HepG2 (cell line): ENCODE results near the gene PPP1CC. TPM values are rescaled to one million over a fixed set of nuclear protein-coding genes. Genes with fewer than 3 reads are reported as not detected.
A peak's percentile ranks its signal among the peaks of the same experiment; 100 is the strongest.

Experiments
- BRCA1 ChIP-seq: sonication (generic); formaldehyde crosslinking; IDR thresholded peaks from 2 replicates; pipeline ENCODE4 v1.4.0; 2020; ENCODE audit warnings: missing genetic modification reagents
- HDAC2 ChIP-seq: sonication (generic); formaldehyde crosslinking; IDR thresholded peaks from 2 replicates; pipeline ENCODE4 v1.4.0; 2020; ENCODE audit warnings: missing genetic modification reagents
- IKZF5 ChIP-seq: IDR thresholded peaks from 2 replicates; pipeline ENCODE4 v1.6.1; 2018; ENCODE audit warnings: missing genetic modification reagents, mild to moderate bottlenecking, missing compliant biosample characterization
- MAFG ChIP-seq: sonication (generic); formaldehyde crosslinking; IDR thresholded peaks from 2 replicates; pipeline ENCODE4 v1.5.1; 2020; ENCODE audit warnings: mild to moderate bottlenecking, missing genetic modification reagents
- MXD4 ChIP-seq: IDR thresholded peaks from 2 replicates; pipeline ENCODE4 v1.6.1; 2016; ENCODE audit warnings: mild to moderate bottlenecking, missing biosample characterization, missing genetic modification reagents
- NR2F1 ChIP-seq, 2 experiments: fragments of 450-650 bp in 1 of 2; formaldehyde crosslinking in 1 of 2; IDR thresholded peaks; 2 replicates each; pipeline versions ENCODE4 v1.5.0 to v1.6.1; 2016 to 2020; ENCODE audit warnings: mild to moderate bottlenecking in 1 of 2, missing compliant biosample characterization in 1 of 2, missing genetic modification reagents in 1 of 2, moderate library complexity in 1 of 2
- POLR2AphosphoS5 ChIP-seq: IDR thresholded peaks from 2 replicates; pipeline ENCODE4 v1.6.1; 2012; ENCODE audit warnings: low read depth, low read length
- RARG ChIP-seq: sonication (generic); formaldehyde crosslinking; IDR thresholded peaks from 2 replicates; pipeline ENCODE4 v1.4.0; 2020; ENCODE audit warnings: low read depth, mild to moderate bottlenecking, missing genetic modification reagents
- RCOR2 ChIP-seq: IDR thresholded peaks from 2 replicates; pipeline ENCODE4 v1.6.1; 2016; ENCODE audit warnings: missing biosample characterization, missing genetic modification reagents
- SMYD3 ChIP-seq: sonication (generic); formaldehyde crosslinking; IDR thresholded peaks from 2 replicates; pipeline ENCODE4 v1.8.1; 2023; ENCODE audit warnings: mild to moderate bottlenecking, missing genetic modification reagents
- SNRNP70 ChIP-seq: fragments of 200-400 bp; formaldehyde crosslinking; IDR thresholded peaks from 2 replicates; pipeline ENCODE4 v1.6.1; 2017; ENCODE audit warnings: mild to moderate bottlenecking, low read depth, low read length, moderate library complexity
- SOX13 ChIP-seq, 3 experiments: fragments of 450-650 bp in 1 of 3; sonication (generic) in 1 of 3; formaldehyde crosslinking in 1 of 3; IDR thresholded peaks in 2 of 3; conservative IDR thresholded peaks in 1 of 3; 2 replicates each; pipeline versions ENCODE4 v1.5.0 to v1.6.1; 2016 to 2020; ENCODE audit warnings: antibody characterized with exemption in 1 of 3, mild to moderate bottlenecking in 1 of 3, missing compliant biosample characterization in 1 of 3, missing genetic modification reagents in 1 of 3, moderate library complexity in 1 of 3
- ZBTB25 ChIP-seq: IDR thresholded peaks from 2 replicates; pipeline ENCODE4 v1.6.1; 2018; ENCODE audit warnings: missing genetic modification reagents
- ZNF207 ChIP-seq: fragments of 450-650 bp; IDR thresholded peaks from 2 replicates; pipeline ENCODE4 v1.6.1; 2016; ENCODE audit warnings: antibody characterized with exemption, borderline replicate concordance
- ZNF292 ChIP-seq: sonication (generic); formaldehyde crosslinking; IDR thresholded peaks from 2 replicates; pipeline ENCODE4 v1.8.1; 2022; ENCODE audit warnings: mild to moderate bottlenecking, low read depth, missing genetic modification reagents, borderline replicate concordance
- ZNF296 ChIP-seq: sonication (generic); formaldehyde crosslinking; conservative IDR thresholded peaks from 2 replicates; pipeline ENCODE4 v1.5.0; 2020; ENCODE audit warnings: mild to moderate bottlenecking, missing genetic modification reagents
- ZNF605 ChIP-seq: sonication (generic); formaldehyde crosslinking; IDR thresholded peaks from 2 replicates; pipeline ENCODE4 v1.8.0; 2022; ENCODE audit warnings: mild to moderate bottlenecking, missing genetic modification reagents
- ZNF607 ChIP-seq: sonication (generic); formaldehyde crosslinking; IDR thresholded peaks from 2 replicates; pipeline ENCODE4 v1.5.1; 2020; ENCODE audit warnings: missing genetic modification reagents, mild to moderate bottlenecking, borderline replicate concordance
- ZNF615 ChIP-seq: sonication (generic); formaldehyde crosslinking; IDR thresholded peaks from 2 replicates; pipeline ENCODE4 v1.5.0; 2020; ENCODE audit warnings: mild to moderate bottlenecking, missing genetic modification reagents, borderline replicate concordance
- ZNF652 ChIP-seq: IDR thresholded peaks from 2 replicates; pipeline ENCODE4 v1.6.1; 2016; ENCODE audit warnings: low read depth, borderline replicate concordance
- ZNF777 ChIP-seq: sonication (generic); formaldehyde crosslinking; IDR thresholded peaks from 2 replicates; pipeline ENCODE4 v1.4.0; 2020; ENCODE audit warnings: missing genetic modification reagents
- ZNF800 ChIP-seq: sonication (generic); formaldehyde crosslinking; IDR thresholded peaks from 2 replicates; pipeline ENCODE4 v1.4.0; 2020; ENCODE audit warnings: missing genetic modification reagents
- ZNF850 ChIP-seq: sonication (generic); formaldehyde crosslinking; conservative IDR thresholded peaks from 2 replicates; pipeline ENCODE4 v1.9.0; 2021; ENCODE audit warnings: mild to moderate bottlenecking, missing genetic modification reagents
- ZSCAN29 ChIP-seq: sonication (generic); formaldehyde crosslinking; conservative IDR thresholded peaks from 2 replicates; pipeline ENCODE4 v1.4.0; 2020; ENCODE audit warnings: mild to moderate bottlenecking, missing genetic modification reagents
- polyA plus RNA-seq, 8 experiments: library from polyadenylated mRNA; depleted of rRNA in 3 of 8; stranded (reverse) in 7 of 8; unstranded in 1 of 8; fragments of >200 nt; fragmentation: Illumina TruSeq in 4 of 8; extraction: Trizol in 4 of 8; gene quantifications; 2 replicates each; pipeline versions ENCODE4 v1.2.1 to v1.2.3, GENCODE V29; 2011 to 2016; ENCODE audit warnings: low read depth in 4 of 8, missing spikeins in 1 of 8, mixed read lengths in 1 of 8; ENCODE audit not compliant: insufficient read depth in 1 of 8
- total RNA-seq, 5 experiments: library from RNA; depleted of rRNA; stranded (reverse); fragments of >200 nt; fragmentation: Illumina TruSeq; extraction: Trizol; gene quantifications; 2 replicates each; pipeline ENCODE4 v1.2.3, GENCODE V29; 2016; ENCODE audit warnings: low read depth in 1 of 5
- TF ChIP-seq, protein P1 (sequence below): sonication (generic); formaldehyde crosslinking; IDR thresholded peaks from 2 replicates; pipeline ENCODE4 v1.8.0; 2022; ENCODE audit warnings: mild to moderate bottlenecking, missing genetic modification reagents, moderate library complexity

The PPP1CC gene
- total and polyA plus RNA-seq, 2 of the 13 experiments (the other 11 are each of a cell fraction or from before 2014, with no cell fraction given) = 178 to 187 TPM

DNA sequence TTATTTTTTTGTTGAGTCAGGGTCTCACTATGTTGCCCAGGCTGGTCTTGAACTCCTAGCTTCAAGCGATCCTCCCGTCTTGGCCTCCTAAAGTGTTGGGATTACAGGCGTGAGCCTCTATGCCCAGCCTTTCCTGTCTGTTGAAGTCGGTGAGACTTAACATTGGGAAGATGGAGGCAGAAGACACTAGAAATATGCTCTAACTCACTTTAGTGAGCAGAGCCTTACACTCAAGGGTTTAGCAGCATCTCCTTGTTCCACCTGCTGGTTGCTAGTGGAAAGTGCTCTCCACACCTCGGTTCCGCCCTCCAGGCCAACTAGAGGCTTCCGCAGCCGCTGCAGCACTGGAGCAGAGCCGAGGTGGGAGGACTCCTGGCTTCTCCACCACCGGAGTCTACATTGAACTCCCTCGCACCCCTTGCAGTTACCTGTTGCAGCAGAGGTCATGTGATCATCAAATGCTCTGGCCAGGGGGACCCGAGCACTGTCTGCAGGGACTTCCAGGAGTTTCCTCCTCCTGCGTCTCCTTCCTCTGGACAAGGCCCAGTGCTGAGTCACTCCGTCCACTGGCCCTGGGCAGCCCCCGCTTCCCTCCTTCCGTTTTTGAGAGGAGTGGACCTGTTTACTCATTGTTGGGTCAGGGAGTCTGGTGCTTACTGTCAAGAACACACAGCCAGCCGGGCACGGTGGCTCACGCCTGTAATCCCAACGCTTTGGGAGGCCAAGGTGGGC lies 44.4 kb downstream of the PPP1CC start (continued):
- TF ChIP-seq ZNF296 (CRISPR knock-in tag) (no peak), ZNF607 (CRISPR knock-in tag) (no peak), SOX13 (IDR thresholded peaks at IDR 0.05) (no peak), SOX13 (CRISPR knock-in tag; conservative IDR thresholded peaks at IDR 0.05 in 1 of 2, IDR thresholded peaks at IDR 0.05 in 1 of 2) (peak in 1 of 2 experiments; percentile 23; a peak in 1 of 4 replicates), HDAC2 (0 out of 2 replicates have a peak, but pooled peaks have one; percentile 29), ZNF777 (CRISPR knock-in tag) (no peak), ZNF615 (CRISPR knock-in tag) (no peak), ZNF850 (no peak), RARG (CRISPR knock-in tag) (no peak), ZBTB25 (CRISPR knock-in tag) (0 out of 2 replicates have a peak, but pooled peaks have one; percentile 33), MXD4 (peak; percentile 53; the same call in 1 of the 2 replicates), ZNF652 (no peak), ZNF800 (CRISPR knock-in tag) (no peak), ZSCAN29 (CRISPR knock-in tag) (no peak), ZNF292 (CRISPR knock-in tag) (no peak), BRCA1 (CRISPR knock-in tag) (no peak), POLR2AphosphoS5 (no peak), RCOR2 (CRISPR knock-in tag) (0 out of 2 replicates have a peak, but pooled peaks have one; percentile 43), MAFG (peak; percentile 57; the same call in 1 of the 2 replicates), NR2F1 (CRISPR knock-in tag; IDR thresholded peaks at IDR 0.05) (no peak), ZNF207 (no peak), SNRNP70 (no peak), ZNF605 (CRISPR knock-in tag) (0 out of 2 replicates have a peak, but pooled peaks have one; percentile 56), SMYD3 (CRISPR knock-in tag) (no peak), IKZF5 (peak; percentile 40)
- TF ChIP-seq, protein P1, sequence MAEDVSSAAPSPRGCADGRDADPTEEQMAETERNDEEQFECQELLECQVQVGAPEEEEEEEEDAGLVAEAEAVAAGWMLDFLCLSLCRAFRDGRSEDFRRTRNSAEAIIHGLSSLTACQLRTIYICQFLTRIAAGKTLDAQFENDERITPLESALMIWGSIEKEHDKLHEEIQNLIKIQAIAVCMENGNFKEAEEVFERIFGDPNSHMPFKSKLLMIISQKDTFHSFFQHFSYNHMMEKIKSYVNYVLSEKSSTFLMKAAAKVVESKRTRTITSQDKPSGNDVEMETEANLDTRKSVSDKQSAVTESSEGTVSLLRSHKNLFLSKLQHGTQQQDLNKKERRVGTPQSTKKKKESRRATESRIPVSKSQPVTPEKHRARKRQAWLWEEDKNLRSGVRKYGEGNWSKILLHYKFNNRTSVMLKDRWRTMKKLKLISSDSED (CRISPR knock-in tag) = no peak
